ENCODE results near the gene ARHGAP42. TPM values are rescaled to one million over a fixed set of nuclear protein-coding genes. Genes with fewer than 3 reads are reported as not detected.

The ARHGAP42 gene
- total and polyA plus RNA-seq, 2 of the 4 experiments (the other 2 are of a cell fraction), result 2.9 to 7.3 TPM

- no peak overlapping the region for H2AFZ ChIP-seq (replicated peaks; ENCODE audit: low read length, poor library complexity)
- H3K4me2 ChIP-seq (ENCODE audit: low read depth, low read length), result no peak overlapping the region
- no peak overlapping the region for H2BK120ac ChIP-seq (ENCODE audit: low read depth, low read length)
- no peaks in the 10 kb centered on the region for H3K27me3 ChIP-seq (ENCODE audit: control insufficient read depth, insufficient read depth, low read length)
- H3K4ac ChIP-seq (ENCODE audit: low read depth, low read length), result no peak overlapping the region
- no peak overlapping the region for H3K27ac ChIP-seq (ENCODE audit: insufficient read depth, low read length)
- H3K23ac ChIP-seq (ENCODE audit: low read depth, low read length), result no peak overlapping the region
- no peaks in the 10 kb centered on the region for H3K9me3 ChIP-seq (ENCODE audit: control insufficient read depth, insufficient read depth, low read length)
- dilution Hi-C loops (cut with HindIII; ENCODE audit: low sequenced_read_pairs, unreplicated experiment) (no loop called here), in situ Hi-C loops (cut with MboI; ENCODE audit: low sequenced_read_pairs) (no loop called here), intact Hi-C loops (cut with micrococcal nuclease) (no loop called here)
- peaks cover 0 to 4% of the 10 kb centered on the region in 2 experiments; a peak in 1 of 4 replicates for H3K79me1 ChIP-seq (ENCODE audit: low read depth in 1 of 2, low read length in 2 of 2)
- CTCF ChIA-PET, result no interaction called here
- H4K20me1 ChIP-seq (ENCODE audit: insufficient read depth, low read length), result no peaks in the 10 kb centered on the region
- no peak overlapping the region for H3K14ac ChIP-seq (replicated peaks; ENCODE audit: low read depth, low read length)
- H2AK9ac ChIP-seq (replicated peaks; ENCODE audit: low read depth, low read length, poor library complexity), result no peak overlapping the region
- TF ChIP-seq RAD21 (IDR thresholded peaks at IDR 0.05; ENCODE audit: low read length), result no peak
- no peak for TF ChIP-seq SMC3 (IDR thresholded peaks at IDR 0.05; ENCODE audit: low read depth, low read length)
- no peak for TF ChIP-seq CHD1 (IDR thresholded peaks at IDR 0.05; ENCODE audit: low read depth, low read length)
- TF ChIP-seq, protein P1, sequence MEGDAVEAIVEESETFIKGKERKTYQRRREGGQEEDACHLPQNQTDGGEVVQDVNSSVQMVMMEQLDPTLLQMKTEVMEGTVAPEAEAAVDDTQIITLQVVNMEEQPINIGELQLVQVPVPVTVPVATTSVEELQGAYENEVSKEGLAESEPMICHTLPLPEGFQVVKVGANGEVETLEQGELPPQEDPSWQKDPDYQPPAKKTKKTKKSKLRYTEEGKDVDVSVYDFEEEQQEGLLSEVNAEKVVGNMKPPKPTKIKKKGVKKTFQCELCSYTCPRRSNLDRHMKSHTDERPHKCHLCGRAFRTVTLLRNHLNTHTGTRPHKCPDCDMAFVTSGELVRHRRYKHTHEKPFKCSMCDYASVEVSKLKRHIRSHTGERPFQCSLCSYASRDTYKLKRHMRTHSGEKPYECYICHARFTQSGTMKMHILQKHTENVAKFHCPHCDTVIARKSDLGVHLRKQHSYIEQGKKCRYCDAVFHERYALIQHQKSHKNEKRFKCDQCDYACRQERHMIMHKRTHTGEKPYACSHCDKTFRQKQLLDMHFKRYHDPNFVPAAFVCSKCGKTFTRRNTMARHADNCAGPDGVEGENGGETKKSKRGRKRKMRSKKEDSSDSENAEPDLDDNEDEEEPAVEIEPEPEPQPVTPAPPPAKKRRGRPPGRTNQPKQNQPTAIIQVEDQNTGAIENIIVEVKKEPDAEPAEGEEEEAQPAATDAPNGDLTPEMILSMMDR (conservative IDR thresholded peaks at IDR 0.05; ENCODE audit: low read depth, low read length), result no peak
- no peak for TF ChIP-seq CEBPB (IDR thresholded peaks at IDR 0.05; ENCODE audit: low read depth, low read length)
- no peak for TF ChIP-seq FOS (IDR thresholded peaks at IDR 0.05; ENCODE audit: low read depth, low read length)
- no peak for TF ChIP-seq RFX5 (IDR thresholded peaks at IDR 0.05; ENCODE audit: low read depth, low read length)
- TF ChIP-seq, protein P2, sequence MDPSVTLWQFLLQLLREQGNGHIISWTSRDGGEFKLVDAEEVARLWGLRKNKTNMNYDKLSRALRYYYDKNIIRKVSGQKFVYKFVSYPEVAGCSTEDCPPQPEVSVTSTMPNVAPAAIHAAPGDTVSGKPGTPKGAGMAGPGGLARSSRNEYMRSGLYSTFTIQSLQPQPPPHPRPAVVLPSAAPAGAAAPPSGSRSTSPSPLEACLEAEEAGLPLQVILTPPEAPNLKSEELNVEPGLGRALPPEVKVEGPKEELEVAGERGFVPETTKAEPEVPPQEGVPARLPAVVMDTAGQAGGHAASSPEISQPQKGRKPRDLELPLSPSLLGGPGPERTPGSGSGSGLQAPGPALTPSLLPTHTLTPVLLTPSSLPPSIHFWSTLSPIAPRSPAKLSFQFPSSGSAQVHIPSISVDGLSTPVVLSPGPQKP (IDR thresholded peaks at IDR 0.05; ENCODE audit: borderline replicate concordance, low read depth, low read length), result no peak
- no peak for TF ChIP-seq NFE2L2 (IDR thresholded peaks at IDR 0.05; ENCODE audit: low read depth, low read length)
- TF ChIP-seq POLR2A (IDR thresholded peaks at IDR 0.05; ENCODE audit: low read depth, low read length), result no peak
- no peak for TF ChIP-seq BHLHE40 (IDR thresholded peaks at IDR 0.05; ENCODE audit: low read depth, low read length)
- no peak for TF ChIP-seq RCOR1 (IDR thresholded peaks at IDR 0.05; ENCODE audit: insufficient replicate concordance, low read length)
- no peak for TF ChIP-seq MAFK (IDR thresholded peaks at IDR 0.05; ENCODE audit: low read depth, low read length)
- no peak for TF ChIP-seq MAZ (IDR thresholded peaks at IDR 0.05; ENCODE audit: borderline replicate concordance, low read depth, low read length)
- no peak for TF ChIP-seq MXI1 (IDR thresholded peaks at IDR 0.05; ENCODE audit: borderline replicate concordance, low read depth, low read length)
- TF ChIP-seq, protein P3, sequence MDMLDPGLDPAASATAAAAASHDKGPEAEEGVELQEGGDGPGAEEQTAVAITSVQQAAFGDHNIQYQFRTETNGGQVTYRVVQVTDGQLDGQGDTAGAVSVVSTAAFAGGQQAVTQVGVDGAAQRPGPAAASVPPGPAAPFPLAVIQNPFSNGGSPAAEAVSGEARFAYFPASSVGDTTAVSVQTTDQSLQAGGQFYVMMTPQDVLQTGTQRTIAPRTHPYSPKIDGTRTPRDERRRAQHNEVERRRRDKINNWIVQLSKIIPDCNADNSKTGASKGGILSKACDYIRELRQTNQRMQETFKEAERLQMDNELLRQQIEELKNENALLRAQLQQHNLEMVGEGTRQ (IDR thresholded peaks at IDR 0.05; ENCODE audit: low read depth, low read length), result no peak
- H3K4me3 ChIP-seq (ENCODE audit: insufficient read depth, low read depth, low read length), result no peak overlapping the region
- no peak overlapping the region for H2BK20ac ChIP-seq (ENCODE audit: low read depth, low read length)
- no peak overlapping the region for H3K56ac ChIP-seq (ENCODE audit: extremely low read depth, insufficient read depth, low read length)
- H3K9me1 ChIP-seq (ENCODE audit: insufficient read depth, low read length), result no peaks in the 10 kb centered on the region
- no peak overlapping the region for H3K18ac ChIP-seq (ENCODE audit: low read depth, low read length)
- H4K5ac ChIP-seq (ENCODE audit: low read depth, low read length), result no peak overlapping the region
- ATAC-seq (ENCODE audit: low read depth) (no peak), DNase-seq (no peak)
- H4K91ac ChIP-seq (ENCODE audit: insufficient read depth, low read depth, low read length), result no peak overlapping the region
- H2AK5ac ChIP-seq (ENCODE audit: low read depth, low read length), result no peak overlapping the region
- no peak overlapping the region for H2BK5ac ChIP-seq (ENCODE audit: low read depth, low read length, poor library complexity, severe bottlenecking)
- no CpG with 5 or more reads among the region's 2 CpGs for WGBS, 2 experiments (ENCODE audit: extremely low coverage in 2 of 2, insufficient read length in 1 of 2)
- POLR2A ChIA-PET (ENCODE audit: unreplicated experiment), result no interaction called here
- BruUV-seq (replicated peaks), result no TSS peak
- H2BK15ac ChIP-seq (ENCODE audit: low read depth, low read length), result no peak overlapping the region
- no peak overlapping the region for H3K9ac ChIP-seq (ENCODE audit: low read depth, low read length)
- no peak overlapping the region for H4K8ac ChIP-seq (ENCODE audit: low read depth in 2 of 2, low read length in 2 of 2)
- peaks cover 4% of the 10 kb centered on the region; the same call in 1 of the 2 replicates for H3K4me1 ChIP-seq (ENCODE audit: control insufficient read depth, insufficient read depth, low read length)
- H3K36me3 ChIP-seq (ENCODE audit: control insufficient read depth, insufficient read depth, low read length), result no peaks in the 10 kb centered on the region
Observed at GRCh38 chr11:100867606-100868005, 180.5 kb downstream of the ARHGAP42 start.

Data from IMR-90 (cell line).